NAMALWA (cell line): ENCODE data around the gene ATP5F1C.

Experiments used
- DNase-seq: peaks from one replicate; pipeline ENCODE4 v3.0.0-alpha.2; 2015; ENCODE audit warnings: low spot score

Gene ATP5F1C

DNA sequence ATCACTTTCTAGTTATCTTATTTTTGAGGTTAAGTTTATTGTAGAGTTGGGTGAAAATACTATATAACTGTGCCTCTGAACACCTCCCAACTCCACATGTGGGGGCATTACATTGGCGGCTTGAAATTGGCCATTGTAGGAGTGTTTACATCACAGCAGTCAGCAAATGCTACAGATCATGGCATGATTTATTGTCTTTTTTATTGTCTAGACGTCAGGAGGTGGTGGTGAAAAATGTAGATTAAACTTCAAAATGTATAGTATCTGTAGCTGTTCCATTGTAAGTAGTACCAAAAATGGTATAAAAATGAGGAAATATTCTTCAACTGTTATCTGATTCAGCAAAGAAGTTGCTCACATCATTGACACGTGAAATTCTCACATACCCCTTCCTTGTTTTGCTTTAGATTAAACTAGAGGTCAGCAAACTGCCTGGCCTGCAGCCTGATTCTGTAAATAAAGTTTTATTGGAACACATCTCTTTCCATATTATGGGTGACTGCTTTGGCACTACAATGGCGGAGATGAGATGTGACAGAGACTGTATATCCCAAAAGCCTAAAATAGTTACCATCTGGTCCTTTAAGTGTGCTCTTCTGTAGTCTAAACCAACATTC is 65.4 kb downstream of the ATP5F1C start:
- DNase-seq: no peak

DNA sequence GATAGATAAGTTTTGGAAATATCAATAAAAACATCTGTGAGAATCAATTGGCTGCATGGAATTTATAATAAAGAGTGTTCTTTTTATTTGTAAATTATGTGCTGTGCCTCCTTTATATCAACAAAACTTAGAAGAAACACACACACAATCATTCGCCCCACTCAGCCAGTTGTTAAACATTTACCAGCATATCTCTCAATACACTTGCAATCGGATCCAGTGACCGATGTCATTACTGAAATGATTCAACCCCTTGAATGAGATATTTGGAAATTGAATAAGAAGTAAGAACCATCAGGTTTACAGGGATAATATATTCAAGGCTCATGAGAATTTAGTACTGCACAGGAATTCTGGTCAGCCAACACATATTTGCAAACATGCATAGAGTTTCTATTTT is 65.9 kb downstream of the ATP5F1C start:
- DNase-seq: no peak

- DNase-seq: no peak
These were observed 67.2 kb downstream of the ATP5F1C start for GRCh38 chr10:7855205-7855604.

GRCh38 chr10:7856678-7857077 is 68.7 kb downstream of the ATP5F1C start:
- no peak for DNase-seq

- no peak for DNase-seq
These were observed 69.3 kb downstream of the ATP5F1C start for GRCh38 chr10:7857262-7857661.
